Measurements from ENCODE around the gene TMEM63A. TPM values are rescaled to one million over a fixed set of nuclear protein-coding genes. Genes with fewer than 3 reads are reported as not detected.

The TMEM63A gene
- total and polyA plus RNA-seq, 2 donors (not counting 3 experiments of a cell fraction or from before 2014, with no cell fraction given), result 28.7 to 41.4 TPM

GRCh38 chr1:225853441-225853840 is 28.7 kb downstream of the TMEM63A start:
- intact Hi-C loops (cut with micrococcal nuclease), result no loop called here
- no peak overlapping the region for H2AFZ ChIP-seq (ENCODE audit: low read depth, low read length)
- TF ChIP-seq MYC (IDR thresholded peaks at IDR 0.05; ENCODE audit: low read depth, low read length) (no peak), GATA2 (IDR thresholded peaks at IDR 0.05; ENCODE audit: insufficient read depth, insufficient read length, low read depth, low read length) (no peak), EZH2 (IDR thresholded peaks at IDR 0.05; ENCODE audit: borderline replicate concordance, low read depth, low read length, severe bottlenecking) (no peak), MAX (IDR thresholded peaks at IDR 0.05; ENCODE audit: insufficient read depth, insufficient read length) (no peak), POLR2A (IDR thresholded peaks at IDR 0.05; ENCODE audit: low read depth, low read length) (no peak), FOS (IDR thresholded peaks at IDR 0.05; ENCODE audit: borderline replicate concordance, insufficient read depth, low read length) (no peak), JUN (IDR thresholded peaks at IDR 0.05; ENCODE audit: borderline replicate concordance, insufficient read depth, insufficient read length, low read depth) (no peak), CTCF (IDR thresholded peaks at IDR 0.05; ENCODE audit: extremely low read depth in 1 of 2, insufficient read depth in 1 of 2, low read depth in 1 of 2, low read length in 2 of 2) (no peak), POLR2AphosphoS5 (IDR thresholded peaks at IDR 0.05; ENCODE audit: insufficient read depth, low read depth, low read length) (no peak)
- H3K27ac ChIP-seq (ENCODE audit: insufficient read depth, low read depth, low read length), result no peak overlapping the region
- no peaks in the 10 kb centered on the region for H3K9me3 ChIP-seq (replicated peaks; ENCODE audit: control insufficient read depth, insufficient read depth, low read length)
- no peaks in the 10 kb centered on the region for H4K20me1 ChIP-seq (replicated peaks; ENCODE audit: control insufficient read depth, extremely low read depth, insufficient read depth, low read length)
- CTCF ChIA-PET, result interaction anchor here (0.7 kb wide), 1 partner anchor 379 kb away, joined by 3 read pairs; no protein-coding TSS in a partner anchor
- DNase-seq (ENCODE audit: low read depth, low spot score) (no peak), FAIRE-seq (no peak)
- H3K4me3 ChIP-seq (replicated peaks in 1 of 3; ENCODE audit: insufficient read depth in 1 of 3, low read depth in 1 of 3, low read length in 3 of 3), result no peak overlapping the region
- no peaks in the 10 kb centered on the region for H3K27me3 ChIP-seq (ENCODE audit: control insufficient read depth in 2 of 2, insufficient read depth in 2 of 2, low read length in 2 of 2)
- POLR2A ChIA-PET, result no interaction called here
- BruUV-seq (replicated peaks), result no TSS peak
- dilution Hi-C loops (cut with MboI; ENCODE audit: extremely low pct_ligation_motif_present, low sequenced_read_pairs), result no loop called here
- H3K4me1 ChIP-seq (ENCODE audit: control insufficient read depth, extremely low read depth, insufficient read depth, low read length), result no peaks in the 10 kb centered on the region
- no peaks in the 10 kb centered on the region for H3K9me1 ChIP-seq (replicated peaks; ENCODE audit: control insufficient read depth, extremely low read depth, insufficient read depth, low read length)
- H3K79me2 ChIP-seq (ENCODE audit: control insufficient read depth, insufficient read depth, low read length), result no peaks in the 10 kb centered on the region
- H3K36me3 ChIP-seq (ENCODE audit: control insufficient read depth in 2 of 2, extremely low read depth in 1 of 2, insufficient read depth in 2 of 2, low read length in 2 of 2), result no peaks in the 10 kb centered on the region
- H3K4me2 ChIP-seq (ENCODE audit: insufficient read depth, low read length), result no peak overlapping the region
- no peak overlapping the region for H3K9ac ChIP-seq (replicated peaks; ENCODE audit: extremely low read depth, insufficient read depth, low read length)

All from endothelial cell of umbilical vein (primary cell).